Progenitor cell of endocrine pancreas (in vitro differentiated cells): ENCODE results near the gene CTNS. TPM values are rescaled to one million over a fixed set of nuclear protein-coding genes. Genes with fewer than 3 reads are reported as not detected.
"Not testable (repeated sequence)": the region's sequence is repeated elsewhere in the genome, so short reads cannot be mapped to it uniquely, and the experiment has no call there.

Experiments used
- DNase-seq: peaks from one replicate; pipeline ENCODE4 v3.0.0; 2021; ENCODE audit warnings: low spot score; ENCODE audit not compliant: unreplicated experiment
- H3K27ac Mint-ChIP-seq: 2 replicates; pipeline ENCODE4 v1.8.0; 2021; ENCODE audit warnings: mild to moderate bottlenecking, moderate library complexity, mixed read lengths
- H3K27me3 Mint-ChIP-seq: 2 replicates; pipeline ENCODE4 v1.8.0; 2021; ENCODE audit warnings: mixed read lengths
- H3K36me3 Mint-ChIP-seq: 2 replicates; pipeline ENCODE4 v1.8.0; 2022; ENCODE audit warnings: mixed read lengths; ENCODE audit not compliant: insufficient read depth
- H3K4me1 Mint-ChIP-seq: 2 replicates; pipeline ENCODE4 v1.8.0; 2021; ENCODE audit warnings: low read depth, mixed read lengths
- H3K4me3 Mint-ChIP-seq: 2 replicates; pipeline ENCODE4 v1.8.0; 2021; ENCODE audit warnings: low read depth, mild to moderate bottlenecking, moderate library complexity, mixed read lengths
- H3K9me3 Mint-ChIP-seq: 2 replicates; pipeline ENCODE4 v1.8.0; 2021; ENCODE audit warnings: low read depth, mixed read lengths
- CTCF ChIP-seq: fragments of 200-600 bp; sonication (generic); IDR thresholded peaks from one replicate; pipeline ENCODE4 v1.5.0; 2021; ENCODE audit warnings: antibody characterized with exemption, mild to moderate bottlenecking; ENCODE audit not compliant: unreplicated experiment
- total RNA-seq: library from RNA; stranded (reverse); gene quantifications from 2 replicates; pipeline ENCODE4 v1.2.1, GENCODE V29; 2021

Gene CTNS
- total RNA-seq, 1 donor from 2014 or later, result 16.4 TPM

- H3K27me3 Mint-ChIP-seq, result peaks cover 51% of the 10 kb centered on the region
- no peak overlapping the region for H3K4me3 Mint-ChIP-seq
- H3K36me3 Mint-ChIP-seq, result peaks cover 5% of the 10 kb centered on the region
- H3K4me1 Mint-ChIP-seq, result peaks cover 1% of the 10 kb centered on the region
- no peak for DNase-seq
- peaks cover 4% of the 10 kb centered on the region for H3K9me3 Mint-ChIP-seq
- no peak overlapping the region for H3K27ac Mint-ChIP-seq
- no peak for TF ChIP-seq CTCF
Observed at GRCh38 chr17:3698139-3698538, 61.6 kb downstream of the CTNS start.

GRCh38 chr17:3699951-3700350 lies 63.4 kb downstream of the CTNS start:
- no peak for DNase-seq
- no peak for TF ChIP-seq CTCF
- Mint-ChIP-seq H3K9me3 (peaks cover 4% of the 10 kb centered on the region), H3K4me3 (no peak overlapping the region), H3K4me1 (peaks cover 1% of the 10 kb centered on the region), H3K27me3 (peaks cover 35% of the 10 kb centered on the region), H3K27ac (no peak overlapping the region), H3K36me3 (peaks cover 5% of the 10 kb centered on the region)

- peaks cover 20% of the 10 kb centered on the region for H3K27me3 Mint-ChIP-seq
- not testable (repeated sequence) for H3K9me3 Mint-ChIP-seq, DNase-seq, H3K4me1 Mint-ChIP-seq, H3K4me3 Mint-ChIP-seq, H3K36me3 Mint-ChIP-seq
- peak overlapping the region; percentile 69 for H3K27ac Mint-ChIP-seq
Observed at GRCh38 chr17:3702041-3702539, 65.5 kb downstream of the CTNS start.

GRCh38 chr17:3704931-3705717 lies 68.6 kb downstream of the CTNS start:
- no peak for DNase-seq
- Mint-ChIP-seq H3K9me3 (peaks cover 4% of the 10 kb centered on the region), H3K4me1 (no peaks in the 10 kb centered on the region), H3K4me3 (no peak overlapping the region), H3K27ac (no peak overlapping the region), H3K36me3 (peaks cover 5% of the 10 kb centered on the region), H3K27me3 (no peaks in the 10 kb centered on the region)
- no peak for TF ChIP-seq CTCF

- not testable (repeated sequence) for H3K27ac Mint-ChIP-seq, H3K9me3 Mint-ChIP-seq, DNase-seq, H3K4me1 Mint-ChIP-seq, H3K4me3 Mint-ChIP-seq, H3K36me3 Mint-ChIP-seq, H3K27me3 Mint-ChIP-seq
Observed at GRCh38 chr17:3705718-3705984, 69.1 kb downstream of the CTNS start.

- H3K4me3 Mint-ChIP-seq, result no peak overlapping the region
- no peak overlapping the region for H3K27ac Mint-ChIP-seq
- H3K4me1 Mint-ChIP-seq, result no peaks in the 10 kb centered on the region
- TF ChIP-seq CTCF, result no peak
- peaks cover 2% of the 10 kb centered on the region for H3K36me3 Mint-ChIP-seq
- no peak for DNase-seq
- H3K27me3 Mint-ChIP-seq, result no peaks in the 10 kb centered on the region
- no peaks in the 10 kb centered on the region for H3K9me3 Mint-ChIP-seq
Observed at GRCh38 chr17:3708366-3708765, 71.8 kb downstream of the CTNS start.
